GM12878 (cell line): ENCODE measurements around the gene SPRYD3. TPM values are rescaled to one million over a fixed set of nuclear protein-coding genes. Genes with fewer than 3 reads are reported as not detected.

Experiments used
- ATAC-seq: fragments of 200-7000 bp; cut with Tn5 transposase; 3 replicates; pipeline ENCODE4 v1.9.1; 2020; ENCODE audit warnings: mild to moderate bottlenecking, moderate library complexity
- BruUV-seq: library from RNA; stranded (reverse); fragments of 400-500 nt; replicated peaks from 2 replicates; lab custom pipeline; 2021; lab: Mats Ljungman, UMichigan
- CTCF ChIA-PET: fragments of 300-600 bp; sonication (Branson Sonifier 250); formaldehyde crosslinking; extraction: SDS; loops from one replicate; lab custom pipeline; 2021; ENCODE audit warnings: inconsistent platforms; lab: Yijun Ruan, JAX
- POLR2A ChIA-PET: fragments of 350-600 bp; formaldehyde crosslinking; extraction: SDS; loops from one replicate; lab custom pipeline; 2021; ENCODE audit warnings: inconsistent platforms; lab: Charles Lee
- RAD21 ChIA-PET: fragments of 300-600 bp; sonication (Branson Sonifier 250); formaldehyde crosslinking; loops from one replicate; lab custom pipeline; 2023; ENCODE audit warnings: antibody characterized with exemption; ENCODE audit not compliant: unreplicated experiment; lab: Charles Lee
- SMC1A ChIA-PET: fragments of 300-600 bp; sonication (Branson Sonifier 250); formaldehyde crosslinking; loops from one replicate; lab custom pipeline; 2023; ENCODE audit not compliant: unreplicated experiment, uncharacterized antibody; lab: Charles Lee
- DNase-seq: peaks from one replicate; pipeline ENCODE4 v3.0.0-alpha.2; 2011; ENCODE audit warnings: low read depth, low spot score
- FAIRE-seq: peaks from 3 replicates; lab custom pipeline; 2011; peaks lifted over from hg19 to GRCh38; lab: Jason Lieb, UNC
- H2AFZ ChIP-seq: 2 replicates; pipeline ENCODE4 v1.6.0; 2011; ENCODE audit warnings: low read depth, low read length, control low read depth; ENCODE audit not compliant: control insufficient read depth
- H3K27ac ChIP-seq: 2 replicates; pipeline ENCODE4 v1.5.1; 2011; ENCODE audit warnings: control low read depth; ENCODE audit not compliant: control insufficient read depth, insufficient read depth
- H3K27me3 ChIP-seq, 2 experiments: replicated peaks in 1 of 2; 2 replicates each; pipeline versions ENCODE4 v1.6.0 to v1.6.1; 2011; ENCODE audit warnings: low read length in 1 of 2; ENCODE audit not compliant: control insufficient read depth in 2 of 2, insufficient read depth in 2 of 2
- H3K36me3 ChIP-seq, 2 experiments: 2 replicates each; pipeline ENCODE4 v1.5.1; 2011; ENCODE audit warnings: low read length in 1 of 2; ENCODE audit not compliant: control insufficient read depth in 2 of 2, insufficient read depth in 2 of 2
- H3K4me1 ChIP-seq: 2 replicates; pipeline ENCODE4 v1.6.1; 2011; ENCODE audit warnings: mild to moderate bottlenecking, low read length, moderate library complexity, mixed read lengths; ENCODE audit not compliant: control insufficient read depth, insufficient read depth
- H3K4me2 ChIP-seq: 2 replicates; pipeline ENCODE4 v1.6.0; 2011; ENCODE audit warnings: control low read depth; ENCODE audit not compliant: control insufficient read depth, insufficient read depth
- H3K4me3 ChIP-seq: fragments of 200-600 bp; sonication (generic); 2 replicates; pipeline ENCODE4 v1.5.1; 2016
- H3K79me2 ChIP-seq: 2 replicates; pipeline ENCODE4 v1.6.0; 2011; ENCODE audit warnings: low read length; ENCODE audit not compliant: control insufficient read depth, insufficient read depth
- H3K9ac ChIP-seq: 2 replicates; pipeline ENCODE4 v1.8.0; 2011; ENCODE audit warnings: low read length, control low read depth, mixed read lengths; ENCODE audit not compliant: control insufficient read depth, insufficient read depth
- H3K9me3 ChIP-seq: replicated peaks from 3 replicates; pipeline ENCODE4 v1.5.1; 2011; ENCODE audit warnings: mild to moderate bottlenecking, low read length; ENCODE audit not compliant: control insufficient read depth, insufficient read depth
- H4K20me1 ChIP-seq: 2 replicates; pipeline ENCODE4 v1.6.0; 2011; ENCODE audit not compliant: control insufficient read depth, insufficient read depth
- BCL11A ChIP-seq: IDR thresholded peaks from 2 replicates; pipeline ENCODE4 v1.6.1; 2011; ENCODE audit warnings: low read depth, low read length
- BRCA1 ChIP-seq: IDR thresholded peaks from 2 replicates; pipeline ENCODE4 v1.6.1; 2011; ENCODE audit warnings: low read depth, low read length, improper control_type of control experiment
- FOXK2 ChIP-seq: fragments of 450-650 bp; IDR thresholded peaks from 2 replicates; pipeline ENCODE4 v1.6.1; 2017; ENCODE audit warnings: mild to moderate bottlenecking, moderate library complexity
- FOXM1 ChIP-seq: IDR thresholded peaks from 2 replicates; pipeline ENCODE4 v1.6.1; 2012; ENCODE audit warnings: low read depth, mild to moderate bottlenecking, inconsistent platforms, low read length, moderate library complexity
- HDAC6 ChIP-seq: fragments of 200-600 bp; sonication (generic); IDR thresholded peaks from one replicate; pipeline ENCODE4 v1.8.0; 2017; ENCODE audit warnings: antibody characterized with exemption; ENCODE audit not compliant: unreplicated experiment
- IRF4 ChIP-seq: IDR thresholded peaks from 2 replicates; pipeline ENCODE4 v1.6.1; 2011; ENCODE audit warnings: low read depth, low read length
- KAT2A ChIP-seq: conservative IDR thresholded peaks from 2 replicates; pipeline ENCODE4 v1.6.1; 2011; ENCODE audit warnings: low read depth, low read length; ENCODE audit not compliant: control insufficient read depth
- MTA3 ChIP-seq: IDR thresholded peaks from 2 replicates; pipeline ENCODE4 v1.6.1; 2012; ENCODE audit warnings: low read length, inconsistent platforms, borderline replicate concordance
- NBN ChIP-seq: fragments of 450-650 bp; IDR thresholded peaks from 2 replicates; pipeline ENCODE4 v1.6.1; 2016
- SMAD1 ChIP-seq: fragments of 450-650 bp; IDR thresholded peaks from 2 replicates; pipeline ENCODE4 v1.6.1; 2018; ENCODE audit warnings: mild to moderate bottlenecking, low read depth; ENCODE audit not compliant: partially characterized antibody
- YBX1 ChIP-seq: fragments of 450-650 bp; IDR thresholded peaks from 2 replicates; pipeline ENCODE4 v1.6.1; 2016; ENCODE audit warnings: antibody characterized with exemption
- WGBS: methylation state at CpG from one replicate; pipeline ENCODE4 v1.1.6; 2016; ENCODE audit warnings: low lambda C conversion rate; ENCODE audit not compliant: insufficient replicate concordance, insufficient coverage; ENCODE audit errors: missing lambda C conversion rate; 5-methylcytosine and 5-hydroxymethylcytosine counted together
- in situ Hi-C: fragments of 300-500 bp; cut with MboI; formaldehyde crosslinking; loops from 9 replicates; pipeline ENCODE4 v1.14.3; 2018; ENCODE audit warnings: mixed read lengths
- intact Hi-C: fragments of 100-400 bp; cut with micrococcal nuclease; formaldehyde crosslinking; loops from one replicate; pipeline ENCODE4 v1.14.2; 2022; ENCODE audit not compliant: unreplicated experiment
- polyA plus RNA-seq, 11 experiments: library from polyadenylated mRNA; depleted of rRNA in 4 of 11; unstranded in 6 of 11; stranded (reverse) in 5 of 11; fragments of >200 nt; fragmentation: Nextera tagmentation in 4 of 11; fragmentation: Illumina TruSeq in 1 of 11; extraction: Ambion mirVana in 4 of 11; extraction: Trizol in 1 of 11; gene quantifications; 1 replicate in 1 of 11; 2 replicates in 10 of 11; pipeline versions ENCODE4 v1.2.1 to v1.2.3, GENCODE V29; 2011 to 2016; ENCODE audit warnings: inconsistent platforms in 2 of 11, missing spikeins in 2 of 11, low read depth in 1 of 11
- total RNA-seq, 4 experiments: library from RNA; depleted of rRNA in 3 of 4; stranded (reverse); fragments of >200 nt in 3 of 4; fragmentation: Illumina TruSeq in 1 of 4; extraction: Trizol in 1 of 4; gene quantifications; 2 replicates each; pipeline versions ENCODE4 v1.2.1 to v1.2.3, GENCODE V29; 2013 to 2021
- TF ChIP-seq, protein P1 (sequence below): fragments of 450-650 bp; IDR thresholded peaks from 2 replicates; pipeline ENCODE4 v1.6.1; 2017; ENCODE audit warnings: low read depth, mild to moderate bottlenecking, moderate library complexity
- TF ChIP-seq, protein P2 (sequence below): fragments of 150-350 bp; IDR thresholded peaks from 2 replicates; pipeline ENCODE4 v1.6.1; 2016; ENCODE audit warnings: low read depth, low read length

The SPRYD3 gene
- total and polyA plus RNA-seq, 10 of the 15 experiments (the other 5 are each of a cell fraction or from before 2014, with no cell fraction given) = 2.3 to 26.4 (median 20.2) TPM

DNA sequence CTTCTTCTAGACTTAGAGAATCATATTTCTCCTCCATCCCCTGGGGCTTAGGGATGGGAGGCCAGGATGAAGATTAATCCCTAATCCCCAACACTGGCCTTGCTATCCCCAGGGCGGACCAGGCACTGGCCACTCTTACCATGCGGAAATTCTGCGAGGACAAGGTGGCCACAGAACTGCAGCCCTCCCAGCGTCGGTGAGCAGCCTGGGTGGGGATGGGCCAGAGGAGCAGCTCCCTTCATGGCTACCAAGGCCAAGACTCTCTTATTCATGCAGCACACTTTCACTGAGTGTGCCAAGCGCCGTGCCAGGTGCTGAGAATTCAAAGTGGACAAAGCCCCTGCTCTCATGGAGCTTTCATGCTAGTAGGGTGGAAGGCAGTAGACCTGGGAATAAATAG lies 22.3 kb downstream of the SPRYD3 start:
- RAD21 ChIA-PET = interaction anchor here (1.5 kb wide), 1 partner anchor 42 kb away, joined by 4 read pairs; no protein-coding TSS in a partner anchor
- TF ChIP-seq BRCA1 (no peak), MTA3 (no peak), HDAC6 (no peak)
- TF ChIP-seq, protein P1, sequence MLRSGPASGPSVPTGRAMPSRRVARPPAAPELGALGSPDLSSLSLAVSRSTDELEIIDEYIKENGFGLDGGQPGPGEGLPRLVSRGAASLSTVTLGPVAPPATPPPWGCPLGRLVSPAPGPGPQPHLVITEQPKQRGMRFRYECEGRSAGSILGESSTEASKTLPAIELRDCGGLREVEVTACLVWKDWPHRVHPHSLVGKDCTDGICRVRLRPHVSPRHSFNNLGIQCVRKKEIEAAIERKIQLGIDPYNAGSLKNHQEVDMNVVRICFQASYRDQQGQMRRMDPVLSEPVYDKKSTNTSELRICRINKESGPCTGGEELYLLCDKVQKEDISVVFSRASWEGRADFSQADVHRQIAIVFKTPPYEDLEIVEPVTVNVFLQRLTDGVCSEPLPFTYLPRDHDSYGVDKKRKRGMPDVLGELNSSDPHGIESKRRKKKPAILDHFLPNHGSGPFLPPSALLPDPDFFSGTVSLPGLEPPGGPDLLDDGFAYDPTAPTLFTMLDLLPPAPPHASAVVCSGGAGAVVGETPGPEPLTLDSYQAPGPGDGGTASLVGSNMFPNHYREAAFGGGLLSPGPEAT = no peak
- TF ChIP-seq, all 136 proteins: peak for 0
- WGBS = 85% methylated on average over 7 of the region's 7 CpGs
- H3K4me2 ChIP-seq = no peak overlapping the region
- ChIA-PET SMC1A (interaction anchor here (1.0 to 1.3 kb wide), 2 partner anchors 22 to 42 kb away, joined by 3 read pairs; partner anchors contain the start of gene SPRYD3), POLR2A (interaction anchor here (0.6 kb wide), 1 partner anchor 15 kb away, joined by 5 read pairs; no protein-coding TSS in a partner anchor), CTCF (interaction anchor here (0.6 to 4.5 kb wide), 3 partner anchors 9 to 40 kb away, joined by 3 to 38 read pairs (median 4); no protein-coding TSS in a partner anchor)
- no peak for FAIRE-seq
- H3K27me3 ChIP-seq = no peaks in the 10 kb centered on the region
- H4K20me1 ChIP-seq = no peaks in the 10 kb centered on the region
- DNase-seq = no peak
- in situ Hi-C loops = no loop called here
- H3K27ac ChIP-seq = no peak overlapping the region
- BruUV-seq = no TSS peak
- no peaks in the 10 kb centered on the region for H3K36me3 ChIP-seq
- H3K4me3 ChIP-seq = no peak overlapping the region
- H3K9me3 ChIP-seq = no peaks in the 10 kb centered on the region
- intact Hi-C loops = no loop called here
- H3K9ac ChIP-seq = no peak overlapping the region
- H2AFZ ChIP-seq = no peak overlapping the region
- ATAC-seq = no peak
- no peaks in the 10 kb centered on the region for H3K79me2 ChIP-seq
- peaks cover 6% of the 10 kb centered on the region for H3K4me1 ChIP-seq

DNA sequence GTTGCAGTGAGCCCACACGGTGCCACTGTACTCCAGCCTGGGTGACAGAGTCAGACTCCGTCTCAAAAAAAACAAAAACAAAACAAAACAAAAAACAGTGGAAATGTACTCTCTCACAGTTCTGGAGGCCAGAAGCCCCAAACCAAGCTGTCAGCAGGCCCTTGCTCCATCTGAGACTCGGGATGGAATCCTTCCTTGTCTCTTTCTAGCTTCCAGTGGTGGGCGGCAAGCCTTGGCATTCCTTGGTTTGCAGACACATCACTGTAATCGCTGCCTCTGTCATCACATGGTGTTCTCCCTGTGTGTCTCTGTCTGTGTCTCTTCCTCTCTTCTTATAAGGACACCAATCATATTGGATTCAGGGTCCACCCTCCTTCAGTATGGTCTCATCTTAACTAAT lies 22.9 kb downstream of the SPRYD3 start:
- intact Hi-C loops = no loop called here
- TF ChIP-seq KAT2A = no peak
- no peak for TF ChIP-seq YBX1
- TF ChIP-seq, protein P2, sequence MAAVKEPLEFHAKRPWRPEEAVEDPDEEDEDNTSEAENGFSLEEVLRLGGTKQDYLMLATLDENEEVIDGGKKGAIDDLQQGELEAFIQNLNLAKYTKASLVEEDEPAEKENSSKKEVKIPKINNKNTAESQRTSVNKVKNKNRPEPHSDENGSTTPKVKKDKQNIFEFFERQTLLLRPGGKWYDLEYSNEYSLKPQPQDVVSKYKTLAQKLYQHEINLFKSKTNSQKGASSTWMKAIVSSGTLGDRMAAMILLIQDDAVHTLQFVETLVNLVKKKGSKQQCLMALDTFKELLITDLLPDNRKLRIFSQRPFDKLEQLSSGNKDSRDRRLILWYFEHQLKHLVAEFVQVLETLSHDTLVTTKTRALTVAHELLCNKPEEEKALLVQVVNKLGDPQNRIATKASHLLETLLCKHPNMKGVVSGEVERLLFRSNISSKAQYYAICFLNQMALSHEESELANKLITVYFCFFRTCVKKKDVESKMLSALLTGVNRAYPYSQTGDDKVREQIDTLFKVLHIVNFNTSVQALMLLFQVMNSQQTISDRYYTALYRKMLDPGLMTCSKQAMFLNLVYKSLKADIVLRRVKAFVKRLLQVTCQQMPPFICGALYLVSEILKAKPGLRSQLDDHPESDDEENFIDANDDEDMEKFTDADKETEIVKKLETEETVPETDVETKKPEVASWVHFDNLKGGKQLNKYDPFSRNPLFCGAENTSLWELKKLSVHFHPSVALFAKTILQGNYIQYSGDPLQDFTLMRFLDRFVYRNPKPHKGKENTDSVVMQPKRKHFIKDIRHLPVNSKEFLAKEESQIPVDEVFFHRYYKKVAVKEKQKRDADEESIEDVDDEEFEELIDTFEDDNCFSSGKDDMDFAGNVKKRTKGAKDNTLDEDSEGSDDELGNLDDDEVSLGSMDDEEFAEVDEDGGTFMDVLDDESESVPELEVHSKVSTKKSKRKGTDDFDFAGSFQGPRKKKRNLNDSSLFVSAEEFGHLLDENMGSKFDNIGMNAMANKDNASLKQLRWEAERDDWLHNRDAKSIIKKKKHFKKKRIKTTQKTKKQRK = no peak
- TF ChIP-seq SMAD1 = no peak
- no peak for TF ChIP-seq BCL11A
- no peak for TF ChIP-seq FOXK2
- no peak for TF ChIP-seq IRF4
- TF ChIP-seq NBN = no peak
- no peak for TF ChIP-seq FOXM1

More for the DNA sequence above, 22.9 kb downstream of the SPRYD3 start:
- RAD21 ChIA-PET = interaction anchor here (1.1 to 1.5 kb wide), 2 partner anchors 23 to 43 kb away, joined by 3 to 4 read pairs; partner anchors contain the start of gene SPRYD3
- POLR2A ChIA-PET = interaction anchor here (0.6 kb wide), 1 partner anchor 15 kb away, joined by 5 read pairs; no protein-coding TSS in a partner anchor
- Histone ChIP-seq H3K4me1 (peaks cover 6% of the 10 kb centered on the region), H3K27me3 (no peaks in the 10 kb centered on the region), H3K79me2 (no peaks in the 10 kb centered on the region), H3K4me3 (no peak overlapping the region), H3K9ac (no peak overlapping the region), H4K20me1 (no peaks in the 10 kb centered on the region), H3K9me3 (no peaks in the 10 kb centered on the region), H3K36me3 (no peaks in the 10 kb centered on the region), H2AFZ (no peak overlapping the region), H3K4me2 (no peak overlapping the region), H3K27ac (no peak overlapping the region)
- CTCF ChIA-PET = interaction anchor here (3.6 to 4.5 kb wide), 2 partner anchors 10 to 43 kb away, joined by 17 to 38 read pairs; no protein-coding TSS in a partner anchor
- SMC1A ChIA-PET = interaction anchor here (1.3 kb wide), 1 partner anchor 9 kb away, joined by 3 read pairs; no protein-coding TSS in a partner anchor
- no TSS peak for BruUV-seq
- WGBS = 23% methylated on average over 5 of the region's 5 CpGs
- ATAC-seq (no peak), FAIRE-seq (no peak), DNase-seq (no peak)
- in situ Hi-C loops = no loop called here
